NCI-H2196 treated with DMSO at 0.1 percent for 48 hours (cell line): Measurements from ENCODE around the gene TK2.

Experiments
- DNase-seq: peaks from one replicate; lab custom pipeline; 2025; ENCODE audit not compliant: unreplicated experiment; lab: John Stamatoyannopoulos, UW

Gene TK2

GRCh38 chr16:66547101-66547989 is 2.6 kb downstream of the TK2 start:
- no peak for DNase-seq

DNA sequence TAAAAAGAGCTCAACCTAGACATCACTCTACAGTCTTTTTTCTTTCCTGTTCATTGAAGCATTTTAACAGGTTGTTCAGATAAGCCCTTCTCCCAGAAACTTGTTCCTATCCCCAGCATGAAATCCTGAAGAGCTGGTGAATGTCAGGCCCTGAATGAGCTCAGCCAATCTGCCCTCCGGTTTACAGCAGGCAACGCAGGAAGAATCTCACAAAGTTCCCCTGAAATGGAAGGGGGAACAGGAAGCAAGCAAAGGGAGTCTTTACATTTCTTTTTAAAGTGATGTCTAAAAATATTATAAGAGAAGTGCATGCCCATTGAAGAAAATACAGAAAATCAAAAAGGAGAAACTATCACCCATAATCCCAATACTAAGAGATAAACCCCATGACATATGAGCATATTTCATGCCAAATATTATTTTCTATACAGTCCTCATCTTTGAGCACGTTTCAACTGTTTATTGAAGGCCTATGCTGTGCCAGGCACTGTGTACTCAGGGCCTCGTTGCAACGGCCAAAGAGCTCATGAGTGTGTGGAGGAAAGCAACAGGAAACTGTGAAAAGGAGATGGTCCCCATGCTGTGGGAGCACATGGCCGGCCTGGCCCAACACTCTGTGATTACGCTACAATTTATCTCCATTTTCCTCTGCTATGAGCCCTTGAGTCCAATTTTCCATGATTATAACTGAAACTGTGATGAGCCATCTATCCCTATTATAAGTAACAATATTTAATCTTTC is 5.7 kb downstream of the TK2 start:
- no peak for DNase-seq

DNA sequence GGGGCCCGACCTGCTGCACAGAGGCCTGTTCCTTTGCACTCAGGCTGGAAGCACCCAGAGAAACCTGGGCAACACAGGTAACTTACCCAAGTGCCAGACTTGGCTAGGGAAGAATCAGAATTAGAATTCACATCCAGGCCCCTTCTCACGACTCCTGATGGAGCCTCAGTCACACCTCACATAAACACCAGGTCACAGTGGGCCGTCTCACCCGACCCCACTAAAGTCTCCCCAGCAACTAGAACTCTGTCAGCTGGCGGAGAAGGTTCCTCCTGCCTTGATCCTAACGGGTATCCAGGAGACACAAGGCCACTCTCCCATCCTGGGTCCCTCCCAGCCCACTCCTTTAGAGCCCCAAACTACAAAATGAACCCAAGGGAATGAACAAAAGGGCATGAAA is 6.4 kb downstream of the TK2 start:
- DNase-seq, result no peak

DNA sequence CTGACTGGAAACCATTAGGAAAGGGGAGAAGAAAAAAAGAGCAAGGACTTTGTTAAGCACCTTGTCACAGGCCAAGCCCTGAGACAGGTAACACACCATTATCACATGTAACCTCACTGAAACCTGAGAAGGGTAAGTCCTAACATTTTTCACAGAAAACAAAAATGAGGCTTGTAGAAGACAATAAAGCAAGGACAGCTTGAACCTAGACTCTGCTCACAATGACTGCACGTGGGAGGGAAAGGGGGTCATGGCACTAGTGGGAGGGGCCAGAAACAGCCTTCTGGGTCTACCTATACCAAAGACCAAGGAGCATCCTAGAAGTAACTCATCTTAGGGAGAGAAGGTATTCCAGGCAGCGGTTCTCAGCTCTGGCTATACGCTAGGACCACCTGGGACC is 7.5 kb downstream of the TK2 start:
- no peak for DNase-seq

DNA sequence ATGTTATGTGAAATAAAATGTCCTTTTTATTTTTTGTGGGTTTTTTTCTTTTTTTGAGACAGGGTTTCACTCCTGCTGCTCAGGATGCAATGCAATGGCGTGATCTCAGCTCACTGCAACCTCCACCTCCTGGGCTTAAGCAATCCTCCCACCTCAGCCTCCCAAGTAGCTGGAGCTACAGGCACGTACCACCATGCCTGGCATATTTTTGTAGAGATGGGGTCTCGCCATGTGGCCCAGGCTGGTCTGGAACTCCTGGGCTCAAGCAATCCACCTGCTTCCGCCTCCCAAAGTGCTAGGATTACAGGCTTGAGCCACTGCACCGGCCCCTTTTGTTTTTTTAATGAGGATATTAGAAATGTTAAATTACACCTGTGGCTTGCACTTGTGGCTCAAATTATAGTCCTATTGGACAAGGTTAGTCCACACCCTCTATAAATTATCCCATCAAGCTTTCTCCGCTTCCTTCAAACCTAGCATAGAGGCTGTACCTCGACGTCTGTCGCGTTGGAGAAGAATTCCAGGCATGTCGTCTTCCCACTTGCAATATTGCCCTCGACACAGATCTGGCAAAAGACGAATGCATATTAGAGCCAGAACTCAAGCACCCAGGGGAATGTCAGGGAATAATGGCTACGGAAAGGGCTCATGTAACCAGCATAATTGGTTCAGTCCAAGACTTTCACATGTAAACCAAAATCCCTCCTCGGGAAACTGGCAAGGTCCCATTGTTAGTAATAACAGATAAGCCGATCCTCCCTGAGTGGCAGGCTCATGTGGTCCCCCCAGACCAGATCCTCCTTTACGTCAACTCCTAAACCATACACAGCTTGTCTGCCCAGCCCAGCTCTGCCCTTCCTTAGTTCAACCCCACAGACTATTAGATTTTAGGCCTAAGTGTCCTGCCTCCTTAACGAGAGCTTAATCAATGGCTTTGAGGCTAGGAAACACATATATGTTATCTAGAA is 8.2 kb downstream of the TK2 start:
- DNase-seq, result no peak

GRCh38 chr16:66539623-66540469 is 10.1 kb downstream of the TK2 start:
- no peak for DNase-seq

GRCh38 chr16:66538910-66539309 is 11.0 kb downstream of the TK2 start:
- DNase-seq, result no peak

GRCh38 chr16:66537236-66537635 is 12.7 kb downstream of the TK2 start:
- no peak for DNase-seq

- no peak for DNase-seq
Observed at GRCh38 chr16:66536525-66536924, 13.4 kb downstream of the TK2 start.

DNA sequence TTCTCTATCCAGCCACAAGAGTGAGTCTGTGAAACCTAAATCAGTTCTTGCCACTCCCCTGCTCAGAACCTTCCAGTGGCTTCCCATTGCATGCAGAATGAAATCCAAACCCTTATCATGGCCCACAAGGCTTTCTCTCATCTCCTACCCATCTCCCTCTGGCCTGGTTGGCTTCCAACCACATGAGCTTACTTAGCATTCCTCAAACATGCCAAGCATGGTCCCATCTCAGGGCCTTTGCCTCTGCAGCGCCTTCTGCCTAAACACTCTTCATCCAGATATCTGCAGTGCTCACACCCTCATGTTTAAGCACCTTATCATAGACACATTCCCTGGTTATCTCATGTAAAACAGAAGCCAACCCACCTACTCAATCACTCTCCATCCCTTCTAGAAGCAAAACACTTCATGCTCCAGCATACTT is 15.5 kb downstream of the TK2 start:
- no peak for DNase-seq

- no peak for DNase-seq
Observed at GRCh38 chr16:66529475-66529874, 20.4 kb downstream of the TK2 start.

DNA sequence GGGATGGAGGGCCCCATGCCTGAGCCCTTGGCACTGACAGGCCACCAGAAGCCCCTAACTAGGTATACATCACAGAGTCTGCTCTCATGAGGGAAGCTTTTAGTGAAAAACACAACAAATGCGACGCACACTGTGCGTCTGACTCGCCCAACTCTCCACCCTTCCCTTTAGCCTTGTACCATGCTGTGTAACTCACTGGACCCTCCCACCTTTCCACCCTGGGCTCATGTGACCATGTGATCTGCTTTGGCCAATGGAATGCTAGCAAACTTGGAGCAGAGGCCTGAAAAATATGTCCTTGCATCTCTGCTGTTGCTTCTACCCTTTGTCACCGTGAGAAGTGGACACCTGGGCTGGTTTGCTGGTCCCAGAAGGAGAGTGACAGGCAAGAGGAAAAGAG is 21.6 kb downstream of the TK2 start:
- no peak for DNase-seq

DNA sequence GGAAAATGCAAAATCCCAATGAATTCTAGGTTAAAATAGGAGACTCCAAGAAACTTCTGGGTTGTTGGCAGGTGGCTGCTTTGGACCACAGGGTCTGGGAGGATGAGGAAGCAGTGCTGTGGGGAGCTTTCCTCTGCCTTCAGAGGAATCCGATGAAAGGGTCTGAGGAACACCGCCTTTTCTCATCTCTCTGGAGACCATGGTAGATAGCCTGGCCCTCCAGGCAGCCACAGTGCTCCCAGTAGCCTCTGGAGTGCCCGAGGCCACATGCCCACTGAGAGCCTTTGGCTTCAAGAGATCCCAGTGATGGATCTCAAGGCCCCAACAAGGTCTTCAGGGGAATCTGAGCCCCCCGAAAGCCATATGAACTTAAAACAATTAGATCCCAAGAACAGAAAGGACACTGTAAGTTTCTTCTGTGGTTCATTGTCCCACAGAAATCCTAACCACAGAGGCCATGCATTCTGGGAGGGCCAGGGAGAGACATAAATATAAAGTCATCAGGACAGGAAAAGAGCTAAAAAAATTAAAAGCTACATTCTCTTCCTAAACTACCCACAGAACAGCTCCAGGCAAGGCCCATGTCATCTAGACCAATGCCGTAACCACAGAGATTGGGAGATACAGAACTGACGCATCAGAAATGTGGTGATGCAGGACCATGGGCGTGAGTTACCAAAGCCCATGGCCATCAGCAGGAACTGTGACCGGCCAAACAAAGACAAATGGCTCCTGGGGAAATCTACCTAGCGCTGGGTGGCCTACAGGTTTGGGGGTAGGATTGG is 24.3 kb downstream of the TK2 start:
- no peak for DNase-seq

DNA sequence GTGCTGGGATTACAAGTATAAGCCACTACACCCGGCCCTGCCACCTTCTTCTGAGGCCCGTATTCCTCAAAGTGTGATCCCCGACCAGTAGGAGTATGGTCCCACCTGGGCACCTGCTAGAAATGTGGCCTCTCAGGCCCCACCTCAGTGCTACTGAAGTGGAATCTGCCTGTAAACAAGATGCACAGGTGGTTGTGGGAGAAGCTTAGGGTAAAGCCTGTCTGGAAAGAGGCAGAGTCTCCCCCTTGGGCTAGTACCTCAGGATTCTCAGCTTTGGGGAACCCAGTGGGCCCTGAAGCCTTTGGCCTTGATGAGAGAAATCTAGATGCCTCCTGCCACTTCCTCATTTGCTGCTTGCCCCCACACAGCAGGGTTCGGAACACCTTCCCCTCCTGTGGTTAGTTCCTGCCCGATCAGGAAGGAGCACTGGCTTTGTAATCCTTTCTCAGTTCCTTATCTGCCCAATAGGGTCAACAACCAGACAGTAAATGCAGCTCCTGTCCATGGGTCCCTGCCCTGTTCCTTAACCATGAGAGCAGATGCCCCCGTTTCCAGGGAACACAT is 25.2 kb downstream of the TK2 start:
- DNase-seq, result no peak

DNA sequence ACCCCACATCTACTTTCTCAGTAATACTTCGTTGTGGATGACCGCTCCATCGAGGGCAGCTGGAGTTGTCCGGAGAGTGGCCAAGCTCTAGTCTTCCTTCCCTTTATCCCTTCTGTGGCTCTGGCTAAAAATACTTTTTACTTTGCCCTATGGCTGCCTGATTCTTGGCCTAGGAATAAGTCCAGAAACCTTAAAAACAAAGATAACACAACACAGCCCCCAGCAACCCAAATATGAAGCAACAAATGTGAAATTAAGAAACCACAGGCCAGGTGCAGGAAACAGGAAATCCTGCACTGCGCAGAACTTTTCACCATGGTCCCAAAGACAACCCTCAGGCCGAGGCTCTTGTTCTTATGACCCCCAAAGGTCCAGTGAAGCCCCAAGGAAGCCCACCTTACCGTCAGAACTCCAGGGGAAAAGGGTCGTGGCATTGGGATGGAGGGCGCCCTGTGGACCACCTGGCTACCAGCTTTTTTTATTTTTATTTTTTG is 26.0 kb downstream of the TK2 start:
- DNase-seq, result no peak

DNA sequence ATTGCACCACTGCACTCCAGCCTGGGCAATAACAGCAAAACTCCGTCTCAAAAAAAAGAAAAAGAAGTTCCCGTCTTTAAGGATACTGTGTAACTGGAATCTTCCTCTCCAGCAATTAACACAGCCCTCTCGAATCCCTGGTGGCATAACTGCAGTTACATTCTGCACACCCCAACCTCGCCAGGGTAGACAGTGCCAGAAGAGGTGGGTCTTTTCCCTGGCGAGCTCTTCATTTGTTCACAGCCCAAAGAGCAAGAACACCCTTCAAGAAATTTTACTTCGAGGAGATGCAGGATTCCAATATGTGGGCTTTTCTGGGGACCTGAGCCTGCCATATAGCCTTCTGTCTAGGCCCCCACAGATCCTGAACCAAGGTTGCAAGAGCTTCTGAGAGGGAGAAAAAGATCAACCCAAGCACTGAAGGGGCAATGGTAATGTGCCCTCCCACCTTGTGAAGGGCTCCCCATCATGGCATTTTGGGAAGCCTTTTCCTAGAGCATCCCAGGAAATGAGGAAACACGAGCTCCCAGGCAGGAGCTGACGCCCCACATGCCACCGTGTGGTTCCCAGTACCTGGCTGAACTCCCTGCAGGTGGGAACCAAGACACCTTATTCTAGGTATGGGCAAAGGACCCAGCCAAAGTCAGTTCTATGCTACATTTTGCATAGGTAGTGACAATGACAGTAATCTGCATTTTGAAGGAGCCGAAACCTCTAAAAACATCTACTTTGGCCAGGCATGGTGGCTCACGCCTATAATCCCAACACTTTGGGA is 26.9 kb downstream of the TK2 start:
- no peak for DNase-seq

GRCh38 chr16:66521951-66522771 is 27.8 kb downstream of the TK2 start:
- no peak for DNase-seq
